Measurements from ENCODE around the gene XYLB. TPM values are rescaled to one million over a fixed set of nuclear protein-coding genes. Genes with fewer than 3 reads are reported as not detected.

XYLB gene
- total and polyA plus RNA-seq, 2 of the 13 experiments (the other 11 are each of a cell fraction or from before 2014, with no cell fraction given): 25.9 to 30.0 TPM

GRCh38 chr3:38454178-38454883 lies 107.7 kb downstream of the XYLB start (continued):
- TF ChIP-seq IRX3 (CRISPR knock-in tag; IDR thresholded peaks at IDR 0.05; ENCODE audit: borderline replicate concordance, low read depth): 0 out of 2 replicates have a peak, but pooled peaks have one; percentile 39
- TF ChIP-seq ZBTB7A (CRISPR knock-in tag; IDR thresholded peaks at IDR 0.05): 0 out of 2 replicates have a peak, but pooled peaks have one; percentile 29
- 0 out of 2 replicates have a peak, but pooled peaks have one; percentile 24 for TF ChIP-seq HBP1 (CRISPR knock-in tag; IDR thresholded peaks at IDR 0.05; ENCODE audit: low read depth)
- TF ChIP-seq SALL2 (CRISPR knock-in tag; IDR thresholded peaks at IDR 0.05): 0 out of 2 replicates have a peak, but pooled peaks have one; percentile 17
- TF ChIP-seq XBP1 (CRISPR knock-in tag; IDR thresholded peaks at IDR 0.05): no peak
- peak; percentile 74 for TF ChIP-seq AGO2 (optimal IDR thresholded peaks at IDR 0.05; ENCODE audit: low read depth, low read length)
- no peak for TF ChIP-seq ATF2 (CRISPR knock-in tag; IDR thresholded peaks at IDR 0.05)
- TF ChIP-seq PHF20 (CRISPR knock-in tag; IDR thresholded peaks at IDR 0.05): peak; percentile 43; the same call in 1 of the 2 replicates
- 0 out of 2 replicates have a peak, but pooled peaks have one; percentile 11 for TF ChIP-seq FOXA3 (CRISPR knock-in tag; IDR thresholded peaks at IDR 0.05)
- TF ChIP-seq ZNF256 (CRISPR knock-in tag; conservative IDR thresholded peaks at IDR 0.05): no peak
- 0 out of 2 replicates have a peak, but pooled peaks have one; percentile 33 for TF ChIP-seq ZNF564 (CRISPR knock-in tag; IDR thresholded peaks at IDR 0.05)
- peak; percentile 63 for TF ChIP-seq ZNF883 (CRISPR knock-in tag; IDR thresholded peaks at IDR 0.05; ENCODE audit: not compliant biosample characterization)
- no peak for TF ChIP-seq NR1H2 (CRISPR knock-in tag; IDR thresholded peaks at IDR 0.05; ENCODE audit: borderline replicate concordance, low read depth)
- 0 out of 2 replicates have a peak, but pooled peaks have one; percentile 65 for TF ChIP-seq PLSCR1 (CRISPR knock-in tag; IDR thresholded peaks at IDR 0.05; ENCODE audit: borderline replicate concordance)
- TF ChIP-seq KLF12 (CRISPR knock-in tag; IDR thresholded peaks at IDR 0.05; ENCODE audit: borderline replicate concordance): no peak
- 0 out of 2 replicates have a peak, but pooled peaks have one; percentile 26 for TF ChIP-seq IKZF5 (CRISPR knock-in tag; IDR thresholded peaks at IDR 0.05)
- peak; percentile 70 for TF ChIP-seq AGO1 (IDR thresholded peaks at IDR 0.05; ENCODE audit: low read depth, low read length, poor library complexity, severe bottlenecking)
- 0 out of 2 replicates have a peak, but pooled peaks have one; percentile 14 for TF ChIP-seq IRF9 (CRISPR knock-in tag; IDR thresholded peaks at IDR 0.05; ENCODE audit: borderline replicate concordance)
- TF ChIP-seq PHB2 (IDR thresholded peaks at IDR 0.05; ENCODE audit: partially characterized antibody): no peak
- TF ChIP-seq DNMT3B (CRISPR knock-in tag; conservative IDR thresholded peaks at IDR 0.05): no peak
- TF ChIP-seq MTA1 (CRISPR knock-in tag; IDR thresholded peaks at IDR 0.05; ENCODE audit: borderline replicate concordance): 0 out of 2 replicates have a peak, but pooled peaks have one; percentile 7
- no peak for TF ChIP-seq TSC22D2 (CRISPR knock-in tag; IDR thresholded peaks at IDR 0.05; ENCODE audit: borderline replicate concordance)
- TF ChIP-seq SSRP1 (CRISPR knock-in tag; IDR thresholded peaks at IDR 0.05): 0 out of 2 replicates have a peak, but pooled peaks have one; percentile 36

Data from HepG2 (cell line).